DOHH2 (cell line): Measurements from ENCODE around the gene CA14.
"Not testable (repeated sequence)": the region's sequence is repeated elsewhere in the genome, so short reads cannot be mapped to it uniquely, and the experiment has no call there.

ENCODE experiments used
- H3F3A ChIP-seq: fragments of 200-600 bp; sonication (generic), shearing (Covaris generic); 2 replicates; pipeline ENCODE4 v1.6.0; 2016; ENCODE audit warnings: antibody characterized with exemption, mild to moderate bottlenecking; ENCODE audit not compliant: control insufficient read depth, insufficient read depth
- H3K27ac ChIP-seq: fragments of 200-600 bp; sonication (generic); 2 replicates; pipeline ENCODE4 v1.5.1; 2014; ENCODE audit warnings: low read depth, mild to moderate bottlenecking, low read length, moderate library complexity
- H3K27me3 ChIP-seq: fragments of 200-600 bp; sonication (generic); 2 replicates; pipeline ENCODE4 v1.6.1; 2014; ENCODE audit warnings: mild to moderate bottlenecking, low read length, mixed read lengths; ENCODE audit not compliant: control insufficient read depth
- H3K36me3 ChIP-seq: fragments of 200-600 bp; sonication (generic); 2 replicates; pipeline ENCODE4 v1.6.1; 2014; ENCODE audit warnings: mild to moderate bottlenecking, low read length, moderate library complexity, mixed read lengths; ENCODE audit not compliant: control insufficient read depth
- H3K4me1 ChIP-seq: fragments of 200-600 bp; sonication (generic); 2 replicates; pipeline ENCODE4 v1.6.1; 2014; ENCODE audit warnings: mild to moderate bottlenecking, low read length, mixed read lengths; ENCODE audit not compliant: control insufficient read depth
- H3K4me2 ChIP-seq: fragments of 200-600 bp; sonication (generic); 2 replicates; pipeline ENCODE4 v1.6.0; 2014; ENCODE audit warnings: mild to moderate bottlenecking, low read length, moderate library complexity
- H3K4me3 ChIP-seq: fragments of 200-600 bp; sonication (generic); 2 replicates; pipeline ENCODE4 v1.5.1; 2014; ENCODE audit warnings: mild to moderate bottlenecking, low read length, mixed read lengths
- H3K79me2 ChIP-seq: fragments of 200-600 bp; sonication (generic); 2 replicates; pipeline ENCODE4 v1.6.1; 2014; ENCODE audit warnings: mild to moderate bottlenecking, low read length, mixed read lengths; ENCODE audit not compliant: control insufficient read depth
- H3K9me2 ChIP-seq: fragments of 200-600 bp; sonication (generic); replicated peaks from 2 replicates; pipeline ENCODE4 v1.6.1; 2014; ENCODE audit warnings: mild to moderate bottlenecking, low read length, mixed read lengths; ENCODE audit not compliant: control insufficient read depth
- H3K9me3 ChIP-seq: fragments of 200-600 bp; sonication (generic); 2 replicates; pipeline ENCODE4 v1.6.1; 2014; ENCODE audit warnings: antibody characterized with exemption, low read length, mixed read lengths; ENCODE audit not compliant: control insufficient read depth, insufficient read depth
- H4K20me1 ChIP-seq: fragments of 200-600 bp; sonication (generic); 2 replicates; pipeline ENCODE4 v1.6.0; 2014; ENCODE audit warnings: low read depth, mild to moderate bottlenecking, antibody characterized with exemption, low read length, moderate library complexity; ENCODE audit not compliant: control insufficient read depth, insufficient read depth
- CTCF ChIP-seq: fragments of 200-600 bp; sonication (generic); IDR thresholded peaks from one replicate; pipeline ENCODE4 v1.5.1; 2014; ENCODE audit warnings: antibody characterized with exemption, mild to moderate bottlenecking, low read depth, low read length; ENCODE audit not compliant: poor library complexity, severe bottlenecking
- EZH2phosphoT487 ChIP-seq: fragments of 200-600 bp; sonication (generic); IDR thresholded peaks from 2 replicates; pipeline ENCODE4 v1.6.1; 2017; ENCODE audit warnings: borderline replicate concordance, mild to moderate bottlenecking, antibody characterized with exemption, low read length, moderate library complexity, mixed read lengths

The CA14 gene

GRCh38 chr1:150302338-150302737 lies 44.8 kb downstream of the CA14 start:
- no peak overlapping the region for H3K27ac ChIP-seq
- no peak overlapping the region for H3K4me2 ChIP-seq
- H3K9me3 ChIP-seq: no peaks in the 10 kb centered on the region
- H3K4me3 ChIP-seq: no peak overlapping the region
- no peaks in the 10 kb centered on the region for H3K9me2 ChIP-seq
- peaks cover 72% of the 10 kb centered on the region for H3K36me3 ChIP-seq
- no peaks in the 10 kb centered on the region for H3F3A ChIP-seq
- no peaks in the 10 kb centered on the region for H3K4me1 ChIP-seq
- no peak for TF ChIP-seq EZH2phosphoT487
- TF ChIP-seq CTCF: no peak
- H4K20me1 ChIP-seq: no peaks in the 10 kb centered on the region
- H3K79me2 ChIP-seq: peaks cover 48% of the 10 kb centered on the region
- no peaks in the 10 kb centered on the region for H3K27me3 ChIP-seq

GRCh38 chr1:150302902-150303301 lies 45.3 kb downstream of the CA14 start:
- Histone ChIP-seq H3K4me2 (no peak overlapping the region), H3K4me3 (no peak overlapping the region)
- TF ChIP-seq CTCF (no peak), EZH2phosphoT487 (no peak)

GRCh38 chr1:150308585-150308984 lies 51.0 kb downstream of the CA14 start:
- not testable (repeated sequence) for H3K79me2 ChIP-seq, H3K27ac ChIP-seq, H3K4me3 ChIP-seq, H4K20me1 ChIP-seq, H3K27me3 ChIP-seq, H3K4me2 ChIP-seq, H3K9me3 ChIP-seq, H3K9me2 ChIP-seq
- peaks cover 37% of the 10 kb centered on the region for H3K36me3 ChIP-seq
- H3F3A ChIP-seq: peaks cover 20% of the 10 kb centered on the region
- peaks cover 14% of the 10 kb centered on the region for H3K4me1 ChIP-seq

More at GRCh38 chr1:150302902-150303301, 45.3 kb downstream of the CA14 start:
- Histone ChIP-seq H3K9me2 (no peaks in the 10 kb centered on the region), H3K36me3 (peaks cover 72% of the 10 kb centered on the region), H3K4me1 (no peaks in the 10 kb centered on the region), H3F3A (peaks cover 2% of the 10 kb centered on the region; the same call in 1 of the 2 replicates), H4K20me1 (no peaks in the 10 kb centered on the region), H3K27ac (no peak overlapping the region), H3K79me2 (peaks cover 42% of the 10 kb centered on the region), H3K9me3 (no peaks in the 10 kb centered on the region), H3K27me3 (no peaks in the 10 kb centered on the region)

GRCh38 chr1:150309758-150310508 lies 52.4 kb downstream of the CA14 start:
- Histone ChIP-seq H3K27me3 (no peaks in the 10 kb centered on the region), H3K79me2 (0 out of 2 replicates have a peak, but pooled peaks cover 3% of the 10 kb centered on the region), H3K4me1 (peaks cover 14% of the 10 kb centered on the region), H3K36me3 (peaks cover 28% of the 10 kb centered on the region), H3K4me3 (no peak overlapping the region), H3K4me2 (no peak overlapping the region), H3K27ac (no peak overlapping the region), H3K9me2 (no peaks in the 10 kb centered on the region), H3F3A (peaks cover 20% of the 10 kb centered on the region), H3K9me3 (no peaks in the 10 kb centered on the region), H4K20me1 (no peaks in the 10 kb centered on the region)
- TF ChIP-seq CTCF (no peak), EZH2phosphoT487 (no peak)
